GM18499 (cell line): Measurements from ENCODE around the gene EXOC3.

ENCODE experiments used
- ATAC-seq: cut with Tn5 transposase; IDR thresholded peaks from one replicate; pipeline ENCODE4 v1.9.1; 2021; ENCODE audit warnings: moderate number of reproducible peaks; ENCODE audit not compliant: insufficient read depth, unreplicated experiment

Gene EXOC3

GRCh38 chr5:453725-454481 lies 10.9 kb downstream of the EXOC3 start:
- ATAC-seq, result no peak

- no peak for ATAC-seq
Measured at GRCh38 chr5:454936-455335, 12.0 kb downstream of the EXOC3 start.

- ATAC-seq, result no peak
Measured at GRCh38 chr5:455806-456205, 12.8 kb downstream of the EXOC3 start.

- ATAC-seq, result no peak
Measured at GRCh38 chr5:456351-457194, 13.6 kb downstream of the EXOC3 start.

DNA sequence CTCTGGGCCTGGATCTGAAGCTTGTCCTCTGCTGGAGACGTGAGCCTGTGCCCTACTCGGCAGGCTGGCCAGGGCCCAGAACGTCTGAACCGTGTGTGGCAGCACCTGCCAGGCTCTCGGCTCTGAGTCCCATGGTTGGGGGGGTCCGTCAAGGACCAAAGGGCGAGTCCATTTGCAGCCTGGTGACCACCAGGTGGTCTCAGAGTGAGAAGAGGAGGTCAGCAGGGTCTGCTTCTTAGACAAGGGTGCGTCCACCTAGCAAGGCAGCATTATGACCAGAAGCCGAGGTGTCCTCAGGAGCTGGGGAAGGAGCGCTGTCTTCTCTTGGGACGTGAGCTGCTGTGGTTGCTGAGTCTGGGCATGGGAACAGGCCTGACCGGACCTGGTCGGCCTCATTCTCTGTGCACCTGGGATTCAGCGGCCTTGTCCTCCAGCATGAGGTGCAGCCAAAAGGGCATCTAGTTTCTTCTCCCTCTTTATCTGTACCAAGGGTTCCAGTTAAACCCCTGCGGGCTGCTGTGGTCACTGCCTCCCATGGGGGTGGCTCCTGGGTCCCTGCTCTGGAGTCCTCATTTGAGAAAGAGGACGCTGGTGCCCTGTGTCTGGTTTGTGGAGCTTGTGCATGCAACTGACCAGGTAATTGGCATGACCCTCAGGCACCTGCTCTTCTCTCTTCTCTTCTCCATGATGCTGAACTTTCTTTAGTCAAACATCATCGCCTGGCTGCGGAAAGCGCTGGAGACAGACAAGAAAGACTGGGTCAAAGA lies 14.4 kb downstream of the EXOC3 start:
- no peak for ATAC-seq

DNA sequence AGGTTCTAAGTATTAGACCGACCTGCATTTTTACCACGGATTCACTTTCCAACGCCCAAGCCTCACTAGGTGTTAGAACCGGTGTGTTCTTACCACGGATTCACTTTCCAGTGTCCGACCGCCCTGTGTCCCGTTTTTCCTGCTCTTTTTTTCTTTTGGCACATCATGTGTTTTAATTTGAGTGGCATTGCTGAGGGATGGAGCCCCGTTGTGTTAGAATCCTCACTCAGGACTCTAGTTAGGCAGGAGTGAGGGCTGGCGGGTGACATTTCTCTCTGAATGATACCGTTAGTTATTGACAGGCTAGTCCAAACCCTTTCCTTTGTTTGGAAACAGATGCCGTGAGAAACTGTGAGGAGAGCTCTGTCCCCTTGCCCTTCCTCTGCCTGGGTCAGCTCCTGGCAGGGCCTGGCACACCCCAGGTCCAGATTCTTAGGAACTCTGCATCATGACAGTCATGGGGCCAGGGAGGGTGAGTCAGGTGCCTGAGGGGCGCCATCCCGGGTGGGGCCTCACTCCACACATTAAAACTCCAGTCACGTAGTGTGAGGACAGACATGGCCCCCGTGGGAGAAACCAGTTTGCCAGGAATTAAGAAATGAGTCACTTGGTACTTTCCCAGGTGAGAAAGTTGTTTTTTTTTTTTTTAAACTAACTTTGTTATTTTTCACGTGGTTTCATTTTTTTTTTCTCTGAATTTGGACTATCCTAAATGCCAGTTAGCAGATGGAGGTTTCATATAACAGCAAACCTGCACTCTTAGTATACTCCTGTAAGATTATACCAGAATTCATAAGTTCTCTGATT lies 15.8 kb downstream of the EXOC3 start:
- ATAC-seq, result no peak

GRCh38 chr5:459562-460272 lies 16.7 kb downstream of the EXOC3 start:
- no peak for ATAC-seq

DNA sequence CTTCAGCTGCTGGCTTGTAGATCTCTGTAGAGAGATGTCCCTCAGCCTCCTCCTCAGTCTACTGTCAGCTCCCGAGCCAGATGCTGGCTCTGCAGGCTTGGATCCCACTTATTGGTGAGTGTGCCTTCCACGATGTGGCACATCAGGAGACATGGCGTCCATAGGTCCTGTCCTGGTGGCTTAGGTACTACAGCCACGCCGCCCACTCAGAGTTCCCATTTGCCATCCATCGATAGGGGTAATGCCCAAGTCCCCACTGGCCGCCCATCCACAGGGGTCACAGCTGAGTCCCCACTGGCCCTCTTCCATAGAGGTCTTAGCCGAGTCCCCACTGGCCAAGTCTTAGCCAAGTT lies 17.3 kb downstream of the EXOC3 start:
- no peak for ATAC-seq

GRCh38 chr5:462051-462481 lies 19.1 kb downstream of the EXOC3 start:
- ATAC-seq, result no peak

- ATAC-seq, result no peak
Measured at GRCh38 chr5:463301-463700, 20.3 kb downstream of the EXOC3 start.

DNA sequence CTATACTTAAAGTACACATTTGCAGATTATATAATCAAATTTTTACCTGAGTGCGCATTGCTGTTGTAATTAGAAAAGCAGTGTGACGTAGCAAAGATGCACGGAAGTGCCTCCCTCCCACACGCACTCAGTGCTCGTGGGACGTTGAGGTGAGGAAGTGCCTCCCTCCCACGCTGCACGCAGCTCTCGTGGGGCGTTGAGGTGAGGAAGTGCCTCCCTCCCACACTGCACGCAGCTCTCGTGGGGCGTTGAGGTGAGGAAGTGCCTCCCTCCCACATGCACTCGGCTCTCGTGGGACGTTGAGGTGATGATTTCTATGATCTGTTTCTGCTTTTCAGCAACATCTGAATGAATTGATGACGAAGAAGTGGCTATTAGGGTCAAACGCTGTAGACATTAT lies 21.0 kb downstream of the EXOC3 start:
- ATAC-seq, result no peak

DNA sequence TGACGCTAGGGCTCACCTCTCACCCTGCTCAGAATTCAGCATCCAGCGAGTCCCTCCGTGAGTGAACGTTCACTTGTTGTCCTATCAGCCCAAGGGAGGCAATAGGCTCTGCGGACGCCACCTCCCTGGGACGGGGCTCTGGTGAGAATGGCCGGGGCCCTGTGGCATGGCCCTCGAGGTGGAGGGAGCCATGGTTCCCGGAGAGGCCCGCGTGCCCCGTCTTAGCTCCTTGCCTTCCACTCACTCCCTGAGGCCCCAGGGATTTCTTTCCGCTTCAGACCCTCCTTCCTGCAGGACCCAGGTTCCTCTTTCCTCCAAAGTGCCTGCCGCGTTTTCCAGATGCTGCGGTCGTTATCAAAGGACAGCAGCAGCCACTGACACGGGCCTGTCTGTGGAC lies 21.5 kb downstream of the EXOC3 start:
- no peak for ATAC-seq

DNA sequence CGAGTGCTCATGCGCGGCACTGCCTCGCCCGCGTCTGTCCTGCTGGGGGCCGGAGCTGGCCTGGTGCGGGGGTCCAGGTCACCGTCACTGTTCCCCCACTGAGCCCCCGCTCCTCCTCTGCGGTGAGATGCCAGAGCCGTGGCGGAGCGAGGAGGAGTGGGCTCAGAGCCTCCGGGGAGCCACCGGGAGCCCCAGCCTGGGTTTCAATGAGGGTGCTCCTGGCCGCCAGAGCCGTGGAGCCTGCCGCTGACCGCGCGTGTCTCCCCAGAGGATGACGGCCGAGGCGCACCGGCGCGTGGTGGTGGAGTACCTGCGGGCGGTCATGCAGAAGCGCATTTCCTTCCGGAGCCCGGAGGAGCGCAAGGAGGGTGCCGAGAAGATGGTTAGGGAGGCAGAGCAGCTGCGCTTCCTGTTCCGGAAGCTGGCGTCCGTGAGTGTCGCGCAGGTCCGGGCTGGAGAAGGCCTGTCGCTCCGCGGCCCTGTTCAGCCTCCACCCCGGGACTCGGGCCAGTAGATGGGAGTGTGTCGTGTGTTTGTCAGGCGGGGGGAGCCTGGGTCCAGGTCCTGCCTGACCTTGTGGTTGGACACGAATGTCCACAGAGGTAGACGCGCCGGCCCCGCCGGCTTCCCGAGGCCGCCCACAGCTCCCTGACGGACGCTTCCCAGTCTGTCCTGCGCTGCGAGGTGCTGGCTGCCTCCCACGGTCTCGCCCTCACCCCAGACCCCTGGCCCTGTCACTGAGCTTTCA lies 22.0 kb downstream of the EXOC3 start:
- no peak for ATAC-seq

DNA sequence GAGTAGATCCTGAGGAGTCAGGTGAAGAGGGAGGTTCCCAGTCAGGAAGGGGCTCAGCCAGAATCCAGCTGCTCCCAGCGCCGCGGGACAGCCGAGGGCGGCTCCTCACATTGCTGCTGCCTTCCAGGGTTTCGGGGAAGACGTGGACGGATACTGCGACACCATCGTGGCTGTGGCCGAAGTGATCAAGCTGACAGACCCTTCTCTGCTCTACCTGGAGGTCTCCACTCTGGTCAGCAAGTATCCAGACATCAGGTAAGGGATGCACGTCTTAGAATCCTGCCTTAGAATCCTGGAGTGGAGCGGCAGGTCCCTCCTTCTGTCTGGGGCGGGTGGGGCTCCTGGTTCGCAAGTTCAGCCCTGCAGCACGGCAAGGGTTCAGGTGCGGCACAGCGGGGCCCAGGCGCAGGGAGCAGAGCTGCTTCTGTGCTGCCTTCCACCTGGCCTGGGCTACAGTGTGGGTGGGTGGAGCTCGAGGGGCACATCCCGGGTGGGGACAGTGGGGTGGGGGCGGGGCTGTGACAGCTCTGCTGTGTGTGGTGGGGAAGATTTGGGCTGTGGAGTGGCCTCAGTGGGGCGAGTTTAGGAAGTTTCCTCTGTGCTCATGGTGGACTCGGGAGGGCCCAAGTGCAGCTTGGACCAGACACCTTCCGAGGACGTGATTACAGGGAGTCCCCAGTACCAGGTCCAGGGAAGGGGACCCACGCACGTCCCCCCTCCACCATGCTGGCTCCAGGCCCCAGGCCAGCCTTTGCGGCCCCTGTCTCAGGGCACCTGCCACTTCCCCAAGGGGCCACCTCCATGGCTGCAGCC lies 22.8 kb downstream of the EXOC3 start:
- ATAC-seq, result no peak

DNA sequence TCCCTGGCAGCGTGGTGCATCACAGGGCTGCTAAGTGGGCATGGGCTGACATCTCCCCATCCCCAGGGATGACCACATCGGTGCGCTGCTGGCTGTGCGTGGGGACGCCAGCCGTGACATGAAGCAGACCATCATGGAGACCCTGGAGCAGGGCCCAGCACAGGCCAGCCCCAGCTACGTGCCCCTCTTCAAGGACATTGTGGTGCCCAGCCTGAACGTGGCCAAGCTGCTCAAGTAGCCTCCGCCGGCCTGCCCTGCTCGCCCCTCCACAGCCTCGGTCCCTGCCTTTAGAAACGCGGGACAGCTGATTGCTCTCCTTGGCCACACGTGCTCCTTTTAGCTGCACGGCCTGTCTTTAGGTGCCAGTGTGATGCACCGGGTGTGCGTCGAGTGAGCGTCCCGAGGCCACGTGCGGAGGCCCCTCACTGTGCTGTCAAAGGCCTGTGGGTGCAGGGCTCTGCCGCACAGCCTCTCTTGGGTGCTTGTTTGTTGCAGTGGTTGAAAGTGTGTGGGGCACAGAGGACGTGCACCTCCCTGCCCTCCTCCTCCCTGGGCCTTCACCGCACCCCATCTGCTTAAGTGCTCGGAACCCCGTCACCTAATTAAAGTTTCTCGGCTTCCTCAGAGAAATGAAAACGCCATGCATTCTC lies 23.8 kb downstream of the EXOC3 start:
- no peak for ATAC-seq

DNA sequence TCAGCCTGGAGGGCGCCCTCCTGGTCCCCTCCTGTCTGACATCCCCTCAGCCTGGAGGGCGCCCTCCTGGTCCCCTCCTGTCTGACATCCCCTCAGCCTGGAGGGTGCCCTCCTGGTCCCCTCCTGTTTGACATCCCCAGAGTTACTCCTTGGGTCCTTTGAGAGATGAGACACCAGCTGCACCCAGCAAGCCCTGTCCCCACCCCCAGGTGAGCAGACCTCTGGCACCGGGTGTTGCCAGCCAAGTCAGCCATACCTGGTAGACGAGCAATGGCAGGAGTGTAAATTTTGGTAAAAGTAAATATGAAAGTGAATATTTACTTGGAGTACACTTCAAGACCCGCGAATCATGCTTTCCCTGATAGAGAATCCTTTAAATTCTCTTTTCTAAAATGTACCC lies 25.4 kb downstream of the EXOC3 start:
- no peak for ATAC-seq

- ATAC-seq, result no peak
Measured at GRCh38 chr5:469752-470483, 26.9 kb downstream of the EXOC3 start.
